BE2C (cell line): Measurements from ENCODE around the gene TICAM2.

ENCODE experiments used
- DNase-seq: peaks from one replicate; pipeline ENCODE4 v3.0.0-alpha.2; 2020
- H3K27me3 ChIP-seq: fragments of 250-450 bp; sonication (Bioruptor Pico); 2 replicates; pipeline ENCODE4 v1.5.1; 2020; ENCODE audit warnings: mild to moderate bottlenecking
- H3K36me3 ChIP-seq: fragments of 250-450 bp; sonication (Bioruptor Pico); 2 replicates; pipeline ENCODE4 v1.5.1; 2020; ENCODE audit warnings: mild to moderate bottlenecking
- H3K4me1 ChIP-seq: fragments of 250-450 bp; sonication (Bioruptor Pico); 2 replicates; pipeline ENCODE4 v1.5.1; 2020
- H3K4me3 ChIP-seq: 2 replicates; pipeline ENCODE4 v1.5.1; 2011; ENCODE audit warnings: low read depth, low read length
- H3K9me3 ChIP-seq: fragments of 250-450 bp; sonication (Bioruptor Pico); 2 replicates; pipeline ENCODE4 v1.5.1; 2020
- CTCF ChIP-seq: IDR thresholded peaks from 2 replicates; pipeline ENCODE4 v1.5.1; 2012; ENCODE audit warnings: mild to moderate bottlenecking, low read depth, low read length

TICAM2 gene

GRCh38 chr5:115549154-115549553 lies 53.1 kb downstream of the TICAM2 start:
- H3K27me3 ChIP-seq: no peaks in the 10 kb centered on the region
- no peaks in the 10 kb centered on the region for H3K4me1 ChIP-seq
- H3K36me3 ChIP-seq: no peaks in the 10 kb centered on the region
- TF ChIP-seq CTCF: peak; percentile 56
- H3K9me3 ChIP-seq: no peaks in the 10 kb centered on the region
- H3K4me3 ChIP-seq: no peak overlapping the region
- DNase-seq: no peak

- TF ChIP-seq CTCF: no peak
- H3K9me3 ChIP-seq: no peaks in the 10 kb centered on the region
Measured at GRCh38 chr5:115548683-115549082, 53.6 kb downstream of the TICAM2 start.

GRCh38 chr5:115545351-115545882 lies 56.9 kb downstream of the TICAM2 start:
- Histone ChIP-seq H3K9me3 (no peaks in the 10 kb centered on the region), H3K4me3 (peak overlapping the region; percentile 69), H3K4me1 (no peaks in the 10 kb centered on the region)

More at GRCh38 chr5:115548683-115549082, 53.6 kb downstream of the TICAM2 start:
- Histone ChIP-seq H3K36me3 (no peaks in the 10 kb centered on the region), H3K4me1 (no peaks in the 10 kb centered on the region), H3K4me3 (no peak overlapping the region), H3K27me3 (no peaks in the 10 kb centered on the region)
- DNase-seq: no peak

GRCh38 chr5:115544436-115545350 lies 57.6 kb downstream of the TICAM2 start, which contains the start of gene FEM1C:
TSS of gene FEM1C (minus strand) at chr5:115544775. CDS start at chr5:115543493, 1,282 bp downstream.
- Histone ChIP-seq H3K4me1 (no peaks in the 10 kb centered on the region), H3K4me3 (peak within 1 kb of the TSS; percentile 81), H3K27me3 (no peaks in the 10 kb centered on the region), H3K36me3 (no peaks in the 10 kb centered on the region), H3K9me3 (no peaks in the 10 kb centered on the region)
- peak; percentile 100 for DNase-seq
- TF ChIP-seq CTCF: no peak

More at GRCh38 chr5:115545351-115545882, 56.9 kb downstream of the TICAM2 start:
- Histone ChIP-seq H3K27me3 (no peaks in the 10 kb centered on the region), H3K36me3 (no peaks in the 10 kb centered on the region)
- TF ChIP-seq CTCF: no peak
- DNase-seq: no peak

- Histone ChIP-seq H3K36me3 (no peaks in the 10 kb centered on the region; the same call in 1 of the 2 replicates), H3K27me3 (no peaks in the 10 kb centered on the region), H3K4me1 (no peaks in the 10 kb centered on the region), H3K9me3 (no peaks in the 10 kb centered on the region), H3K4me3 (peak overlapping the region; percentile 81)
- DNase-seq: peak; percentile 28
- no peak for TF ChIP-seq CTCF
Measured at GRCh38 chr5:115544043-115544435, 58.2 kb downstream of the TICAM2 start.
